ENCODE data around the gene FADS2.

- TF ChIP-seq CTCF (IDR thresholded peaks at IDR 0.05) (peak; percentile 77 to 92 (median 80)), POLR2A (IDR thresholded peaks at IDR 0.05) (no peak), POLR2AphosphoS5 (IDR thresholded peaks at IDR 0.05) (peak in 1 of 4 donors; percentile 24)
Observed at GRCh38 chr11:61871158-61871597, 43.1 kb downstream of the FADS2 start.
